CD4-positive, alpha-beta T cell treated with Interleukin-6 at 100 ng/mL for 8 hours (primary cell): Measurements from ENCODE around the gene TFRC.
"Not testable (repeated sequence)": the region's sequence is repeated elsewhere in the genome, so short reads cannot be mapped to it uniquely, and the experiment has no call there.

Experiments used
- DNase-seq: peaks from one replicate; pipeline ENCODE4 v3.0.0-alpha.2; 2020; ENCODE audit warnings: mixed read lengths, low spot score

The TFRC gene

DNA sequence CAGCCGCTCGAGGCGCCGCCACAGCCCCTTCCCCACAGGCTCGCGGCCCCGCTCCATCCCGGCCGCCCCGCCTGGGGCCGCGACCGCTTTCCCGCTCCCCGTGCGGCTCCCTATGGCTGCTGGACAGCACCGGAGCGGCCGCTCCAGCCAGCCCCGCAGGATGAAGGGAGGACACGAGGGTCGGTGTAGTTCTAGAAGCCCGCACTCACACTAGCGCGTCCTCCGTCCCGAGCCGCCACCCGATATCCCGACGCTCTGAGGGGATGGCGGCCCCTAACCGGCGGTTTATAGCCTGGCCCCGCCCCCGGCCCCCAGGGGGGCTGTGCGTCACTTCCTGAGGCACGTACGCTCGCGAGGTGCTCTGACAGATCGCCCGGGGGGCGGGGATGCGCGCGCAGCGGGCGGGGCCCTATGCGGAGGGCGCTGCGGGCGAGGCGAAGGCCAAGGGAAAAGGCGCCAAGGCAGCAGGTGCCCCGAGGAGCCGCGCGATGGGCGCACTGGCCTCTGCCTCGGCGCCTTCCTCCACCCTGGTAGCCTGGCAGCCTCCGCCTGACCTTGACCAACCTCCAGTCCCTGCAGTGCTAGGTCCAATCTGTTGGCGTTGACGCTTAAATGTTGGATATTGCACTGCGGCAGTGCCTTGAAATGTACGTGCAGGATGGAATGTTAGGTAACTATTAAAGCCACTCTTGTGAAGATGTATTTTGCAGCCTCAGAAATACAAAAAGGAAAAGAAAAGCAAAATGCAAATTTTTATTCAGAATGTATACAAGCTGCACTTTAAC, at the start of gene TFRC:
TFRC (minus strand) TSS at position 257 of the 785 bp plus-strand sequence. CDS start 4,991 bp downstream, outside the sequence.
- DNase-seq = peak; percentile 95

GRCh38 chr3:196128172-196128843, 46.4 kb upstream of the TFRC start:
- DNase-seq = no peak

DNA sequence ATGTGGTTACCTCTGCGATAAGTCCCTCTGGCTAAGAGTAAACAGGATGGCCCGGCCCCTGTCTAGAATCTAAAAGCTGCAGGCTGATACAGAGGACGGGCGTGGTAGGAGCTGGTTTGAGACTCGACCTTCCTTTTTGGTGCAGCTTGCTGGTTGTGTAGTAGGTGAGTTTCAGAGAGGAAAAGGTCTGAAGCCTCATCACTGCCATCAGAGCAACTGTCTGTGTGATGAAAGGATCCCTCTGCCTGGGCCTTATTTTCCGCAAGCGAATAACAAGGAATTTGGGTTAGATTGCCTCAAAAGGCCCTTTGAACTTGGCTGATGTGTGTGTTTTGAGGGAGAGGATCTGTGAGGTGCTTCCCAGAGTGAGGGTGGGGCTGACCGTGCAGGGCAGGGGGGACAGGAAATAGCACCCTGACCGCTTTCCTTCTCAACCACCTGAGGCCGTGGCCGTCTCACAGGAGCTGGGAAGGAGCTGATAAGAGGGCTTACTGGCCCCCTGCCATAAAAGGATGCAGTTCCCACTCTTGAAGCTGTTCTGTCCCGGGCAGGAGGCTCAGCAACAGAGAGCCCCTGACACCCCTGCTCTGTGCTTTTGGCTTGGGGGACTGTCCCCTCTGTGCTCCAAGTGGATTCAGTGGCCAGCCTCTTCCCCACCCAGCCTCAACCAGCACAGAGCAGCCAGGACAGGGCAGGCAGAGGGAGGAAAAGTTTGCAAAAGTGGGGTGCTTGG, 45.6 kb upstream of the TFRC start:
- DNase-seq = peak; percentile 26

GRCh38 chr3:196124608-196125007, 42.7 kb upstream of the TFRC start:
- DNase-seq = no peak

DNA sequence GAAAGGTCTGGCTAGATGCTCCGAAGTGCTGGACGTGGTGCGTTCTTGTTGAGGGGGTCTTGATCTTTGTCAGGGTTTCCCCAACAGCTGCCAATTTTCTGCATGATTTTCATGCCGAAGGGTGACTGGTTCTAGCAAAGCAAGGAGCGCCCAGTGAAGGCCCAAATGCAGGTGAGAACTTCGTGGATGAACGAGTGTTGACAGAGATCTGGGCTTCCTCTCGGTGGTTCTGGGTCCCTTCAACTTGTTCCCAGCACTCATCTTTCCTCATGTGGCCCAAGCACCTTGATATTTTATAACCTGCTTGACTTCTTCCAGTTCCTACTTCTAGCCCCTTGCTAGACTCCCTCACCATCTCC, 40.8 kb upstream of the TFRC start:
- DNase-seq = no peak

GRCh38 chr3:196122021-196122687, 40.3 kb upstream of the TFRC start:
- no peak for DNase-seq

DNA sequence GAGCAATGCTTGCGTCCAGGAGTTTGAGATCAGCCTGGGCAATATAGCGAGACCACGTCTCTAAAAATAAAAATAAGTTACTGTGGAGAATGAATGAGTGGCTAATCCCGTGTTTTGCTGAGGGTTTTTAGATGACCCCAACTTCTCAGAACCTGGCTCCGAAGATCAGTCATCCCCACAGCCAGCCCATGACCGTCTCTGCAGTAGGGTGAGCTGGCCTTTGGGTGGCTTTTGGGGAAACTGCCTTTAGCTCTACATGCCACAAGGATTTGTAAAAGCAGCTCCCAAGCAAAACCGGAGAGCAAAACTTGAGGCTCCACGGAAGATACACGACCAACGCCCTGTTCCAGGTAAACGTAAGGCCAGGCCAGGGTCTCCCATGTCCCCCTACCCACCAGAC, 39.2 kb upstream of the TFRC start:
- no peak for DNase-seq

DNA sequence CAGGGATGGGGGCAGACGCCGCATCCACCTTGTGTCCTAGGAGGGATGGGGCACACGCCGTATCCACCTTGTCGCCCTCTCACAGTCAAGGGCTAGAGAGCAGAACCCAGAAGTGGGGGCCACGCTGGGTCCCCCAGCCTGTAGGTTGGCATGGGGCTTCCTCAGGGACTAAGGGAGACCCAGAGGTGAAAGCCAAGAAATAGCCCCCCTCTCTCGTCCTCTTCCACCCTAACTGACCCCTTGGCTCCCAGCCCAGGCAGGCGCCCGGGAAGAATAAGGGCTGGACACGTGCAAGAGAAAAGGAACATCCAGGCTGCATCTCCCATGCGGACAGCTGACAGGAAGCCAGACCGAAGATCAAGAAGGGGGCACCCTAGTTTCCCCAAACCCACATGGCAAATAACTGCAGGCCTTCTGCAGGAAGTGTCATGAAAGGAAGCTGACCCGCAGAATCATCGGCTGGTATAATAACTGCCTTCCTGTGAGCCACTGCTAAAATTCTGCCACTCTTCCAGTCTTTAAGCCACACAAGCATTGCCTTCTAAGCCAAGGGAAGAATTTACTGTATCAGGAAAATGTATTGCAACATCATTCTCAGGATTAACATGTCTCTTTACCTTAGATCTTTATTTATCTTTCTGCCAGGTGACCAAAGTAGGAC, 38.5 kb upstream of the TFRC start:
- peak; percentile 20 for DNase-seq

DNA sequence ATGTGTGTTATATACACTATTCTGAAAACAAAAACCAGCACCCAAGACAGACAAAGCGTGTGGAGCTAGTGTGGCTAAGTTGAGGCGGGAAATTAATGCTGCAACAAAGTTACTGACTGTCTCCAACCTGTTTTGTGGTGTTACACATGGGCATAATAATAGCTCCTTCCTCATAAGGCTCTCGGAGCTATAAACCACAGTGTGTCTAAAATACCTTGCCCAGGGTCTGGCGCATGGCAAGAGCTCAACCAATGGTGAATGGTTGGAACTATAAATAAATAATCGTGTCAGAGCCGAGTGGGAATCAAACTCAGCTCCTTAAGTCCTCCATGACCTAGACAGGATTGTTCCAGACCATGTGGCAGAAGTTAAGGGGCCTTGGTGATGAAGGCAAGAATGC, 35.9 kb upstream of the TFRC start:
- no peak for DNase-seq

- DNase-seq = no peak
Observed at GRCh38 chr3:196115678-196116083, 33.8 kb upstream of the TFRC start.

GRCh38 chr3:196111939-196112386, 30.1 kb upstream of the TFRC start:
- DNase-seq = peak; percentile 24

DNA sequence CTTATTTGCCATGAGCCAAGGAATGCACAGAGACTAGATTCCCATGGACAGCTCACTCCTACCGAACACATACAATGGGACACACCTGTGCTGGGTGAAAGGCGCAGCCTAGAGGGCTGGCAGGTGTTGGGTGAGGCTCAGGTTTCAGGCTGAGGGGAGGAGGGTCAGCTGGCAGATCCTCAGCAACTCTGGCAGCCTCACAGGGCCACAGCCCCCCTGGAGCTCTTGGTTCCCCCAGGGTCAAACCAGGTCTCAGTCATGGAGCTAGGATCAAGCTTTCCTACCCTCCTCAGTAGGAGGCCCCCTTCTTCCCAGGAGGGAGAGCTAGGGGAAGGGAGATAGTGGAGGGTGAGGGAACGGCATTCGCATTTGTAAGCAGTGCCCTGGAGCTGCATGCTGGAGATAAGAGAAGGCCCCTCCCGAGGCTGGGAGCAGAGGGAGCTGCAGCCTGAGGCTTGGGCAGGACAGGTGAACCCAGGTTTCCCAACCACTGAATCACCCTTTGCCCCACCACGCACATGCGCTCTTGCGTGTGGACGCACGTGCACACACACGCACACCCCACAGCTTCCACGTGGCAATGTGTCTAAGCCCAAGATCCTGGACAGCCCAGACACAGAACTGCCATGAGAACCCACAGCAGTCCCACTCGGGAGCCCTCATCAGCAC, 26.3 kb upstream of the TFRC start:
- DNase-seq = no peak

GRCh38 chr3:196104707-196105106, 22.8 kb upstream of the TFRC start:
- not testable (repeated sequence) for DNase-seq

- not testable (repeated sequence) for DNase-seq
Observed at GRCh38 chr3:196098365-196098980, 16.6 kb upstream of the TFRC start.

- no peak for DNase-seq
Observed at GRCh38 chr3:196097373-196098154, 15.7 kb upstream of the TFRC start.

GRCh38 chr3:196096382-196096953, 14.6 kb upstream of the TFRC start:
- DNase-seq = no peak

GRCh38 chr3:196093317-196094111, 11.6 kb upstream of the TFRC start:
- DNase-seq = no peak

DNA sequence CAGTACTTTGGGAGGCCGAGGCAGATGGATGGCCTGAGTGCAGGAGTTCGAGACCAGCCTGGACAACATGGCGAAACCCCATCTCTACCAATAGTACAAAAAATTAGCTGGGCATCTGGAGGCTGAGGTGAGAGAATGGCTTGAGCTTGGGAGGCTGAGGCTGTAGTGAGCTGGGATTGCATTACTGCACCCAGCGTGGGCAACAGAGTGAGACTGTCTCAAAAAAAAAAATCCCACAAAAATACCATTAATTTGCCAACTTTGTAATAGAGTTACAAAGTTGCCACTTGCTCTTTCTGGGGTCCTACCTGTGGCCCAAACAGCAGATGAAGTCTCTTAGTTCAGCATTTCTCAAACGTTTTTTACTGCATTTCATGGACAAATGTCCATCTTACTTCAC, 6.0 kb upstream of the TFRC start:
- no peak for DNase-seq

DNA sequence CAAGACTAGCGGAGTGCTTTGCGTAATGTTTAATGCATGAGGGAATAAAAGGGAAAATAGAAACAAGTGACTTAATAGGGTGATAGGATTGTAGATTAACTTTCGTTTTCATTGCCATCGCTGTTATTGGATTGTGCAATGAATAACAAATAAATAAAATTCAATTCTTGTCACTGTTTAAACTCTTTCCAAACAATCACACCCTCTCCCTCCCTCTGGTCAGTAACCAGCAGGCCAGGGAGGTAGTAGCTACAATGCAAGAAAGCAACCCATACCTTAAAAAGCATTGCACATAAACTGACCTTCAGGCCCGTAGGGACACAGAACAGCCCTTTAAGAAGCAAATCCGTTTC, 705 bp upstream of the TFRC start:
- no peak for DNase-seq
